Right cardiac atrium (tissue), 5 donors: ENCODE data around the gene NFE2L2. TPM values are rescaled to one million over a fixed set of nuclear protein-coding genes. Genes with fewer than 3 reads are reported as not detected.

ENCODE experiments used
- ATAC-seq, 2 donors: fragments of 200-7000 bp; cut with Tn5 transposase; one replicate each; pipeline versions ENCODE4 v1.8.0 to v1.9.1; 2020; ENCODE audit warnings: moderate library complexity in 2 of 2, mild to moderate bottlenecking in 1 of 2
- DNase-seq, 3 donors: peaks; one replicate each; pipeline ENCODE4 v3.0.0-alpha.2; 2020
- H3K27ac ChIP-seq: one replicate; pipeline ENCODE4 v1.5.1; 2013; ENCODE audit warnings: mild to moderate bottlenecking, low read length, control low read depth, moderate library complexity
- H3K27me3 ChIP-seq: one replicate; pipeline ENCODE4 v1.6.1; 2013; ENCODE audit not compliant: control insufficient read depth, insufficient read depth
- H3K4me1 ChIP-seq: one replicate; pipeline ENCODE4 v1.6.1; 2013; ENCODE audit warnings: low read length; ENCODE audit not compliant: control insufficient read depth, insufficient read depth
- H3K4me3 ChIP-seq: one replicate; pipeline ENCODE4 v1.5.1; 2013; ENCODE audit warnings: low read length, control low read depth
- H3K9me3 ChIP-seq: one replicate; pipeline ENCODE4 v1.6.1; 2013; ENCODE audit warnings: low read length; ENCODE audit not compliant: control insufficient read depth
- WGBS: extraction: QIAGEN DNeasy Blood & Tissue Kit; methylation state at CpG from one replicate; pipeline ENCODE4 v1.1.7; 2013; 5-methylcytosine and 5-hydroxymethylcytosine counted together
- intact Hi-C, 4 donors: fragments of 100-400 bp; cut with DNase I; formaldehyde crosslinking; loops; one replicate each; pipeline versions ENCODE4 v1.11.0 to v1.14.0; 2022 to 2023
- polyA plus RNA-seq: library from polyadenylated mRNA; stranded (reverse); fragments of 200-250 nt; gene quantifications from one replicate; pipeline ENCODE4 v1.2.3, GENCODE V29; 2013
- total RNA-seq, 4 donors: library from RNA; stranded (reverse); fragmentation: NEBNext Ultra II Directional; extraction: Animal tissue kit (Norgen Biotek cat#: 25700); gene quantifications; one replicate each; pipeline ENCODE4 v1.2.1, GENCODE V29; 2021
- donor health status: healthy with polysubstance abuse.
- donor health status: DM: no; HTN: yes; CAD: no.
- donor health status: DM: no; HTN: no; CAD: no.
- donor health status: DM: no; HTN: yes; CAD: no; lungs with severe emphysema.
- donor health status: DM: yes; HTN: yes; CAD: no.

NFE2L2 gene
- total and polyA plus RNA-seq, 5 donors = 55.8 to 95.7 (median 75.9) TPM

- peak overlapping the region; percentile 67 for H3K27ac ChIP-seq
- 30% methylated on average over 4 of the region's 4 CpGs for WGBS
- H3K4me1 ChIP-seq = no peaks in the 10 kb centered on the region
- intact Hi-C loops = loop anchor here in 3 of 4 donors (10.0 kb wide), 3 partner anchors 69 to 129 kb away; partner anchors contain the start of gene AGPS (in 1 of the 3)
- H3K4me3 ChIP-seq = no peak overlapping the region
- DNase-seq (no peak), ATAC-seq (no peak)
- no peaks in the 10 kb centered on the region for H3K9me3 ChIP-seq
- no peaks in the 10 kb centered on the region for H3K27me3 ChIP-seq
Measured at GRCh38 chr2:177265824-177266817, 1.6 kb upstream of the NFE2L2 start.

DNA sequence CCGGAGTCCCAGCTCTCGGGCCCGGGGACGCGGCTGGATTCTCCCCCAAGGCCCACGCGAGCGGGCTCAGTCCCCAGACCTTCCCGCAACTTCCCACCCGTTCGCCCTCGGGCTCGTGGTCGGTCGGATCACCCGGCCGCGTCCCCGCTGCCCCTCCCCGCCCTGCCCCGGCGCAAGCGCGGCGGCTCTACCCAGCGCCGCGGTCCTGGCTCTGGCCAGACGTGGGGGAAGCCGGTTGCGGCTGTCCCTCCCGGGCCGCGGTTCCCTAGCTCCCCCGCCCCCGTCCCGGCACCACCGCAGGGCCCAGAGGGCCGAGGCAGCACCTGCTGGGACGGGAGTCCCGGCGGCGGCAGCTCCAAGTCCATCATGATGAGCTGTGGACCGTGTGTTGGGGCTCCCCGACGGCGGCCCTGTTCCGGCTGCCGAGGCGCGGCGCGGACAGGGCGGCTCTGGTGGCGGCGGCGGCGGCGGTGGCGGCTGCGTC, 276 bp downstream of the NFE2L2 start:
- Histone ChIP-seq H3K27me3 (no peaks in the 10 kb centered on the region), H3K9me3 (no peaks in the 10 kb centered on the region), H3K4me3 (peak overlapping the region; percentile 90), H3K27ac (peak overlapping the region; percentile 100), H3K4me1 (no peaks in the 10 kb centered on the region)
- intact Hi-C loops = loop anchor here (5.0 to 10.0 kb wide), 6 partner anchors 52 to 131 kb away; partner anchors contain the start of genes HNRNPA3 (in 2 of the 4) and AGPS (in 1 of the 4)
- under 1% methylated on average over 61 of the region's 61 CpGs for WGBS
- ATAC-seq (peak; percentile 12 to 20), DNase-seq (no peak)

DNA sequence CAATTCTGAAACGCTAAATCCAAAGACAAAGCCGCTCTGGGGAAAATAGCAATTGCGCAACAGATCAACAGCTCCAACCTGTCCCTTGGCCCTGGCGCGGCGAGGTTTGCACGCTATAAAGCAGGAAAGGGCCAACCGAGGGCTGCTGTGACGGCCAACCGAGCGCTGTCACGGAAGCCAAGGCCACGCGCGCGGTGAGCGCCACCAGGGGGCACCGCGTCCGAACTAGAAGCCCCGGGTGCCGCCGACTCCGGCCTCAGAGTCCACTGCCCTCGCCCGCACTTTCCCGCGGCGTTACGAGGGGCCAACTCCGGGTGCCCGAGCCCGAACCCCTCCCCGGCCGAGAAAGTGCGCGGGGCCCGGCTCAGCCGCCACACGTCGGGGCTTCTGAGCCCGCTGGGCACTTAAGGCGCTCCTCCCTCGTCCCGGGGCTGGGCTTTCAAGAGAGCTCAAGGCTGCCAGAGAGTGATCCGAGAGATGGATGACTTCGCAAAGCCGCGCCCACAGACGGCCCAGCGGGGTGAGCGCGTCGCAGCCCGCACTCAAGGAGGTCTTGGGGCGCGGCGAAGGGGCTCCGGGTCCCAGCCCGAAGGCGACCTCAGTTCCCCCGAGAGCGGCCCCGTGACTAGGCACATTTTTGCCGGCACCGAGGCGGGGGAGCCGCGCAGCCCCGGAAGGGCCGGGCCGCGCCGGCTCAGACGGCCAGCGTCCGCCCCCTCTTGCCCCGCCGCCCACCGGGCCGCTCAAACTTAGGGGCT, 897 bp downstream of the NFE2L2 start:
- WGBS = under 1% methylated on average over 81 of the region's 81 CpGs

DNA sequence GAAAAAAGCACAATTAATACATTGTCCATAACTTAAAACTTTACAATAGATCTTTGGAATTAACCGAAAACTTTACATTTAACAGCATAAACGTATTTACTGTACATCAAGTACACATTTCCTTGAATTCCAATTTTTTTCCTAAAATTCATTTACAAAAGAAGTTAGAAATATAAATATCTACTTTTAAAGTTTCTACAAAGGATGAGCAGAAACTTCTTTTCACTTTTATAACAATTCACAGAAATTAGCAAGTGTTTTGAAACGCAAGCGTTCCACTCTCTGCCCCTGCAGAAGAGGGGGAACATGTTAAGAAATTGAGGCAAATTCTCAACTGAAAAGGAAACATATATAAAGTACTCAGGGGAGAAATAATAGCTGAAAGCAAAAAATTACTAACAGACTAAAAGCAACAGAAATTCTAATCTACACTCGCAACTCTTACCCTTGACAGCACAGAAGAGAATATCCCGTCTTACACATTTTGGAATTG, 1.5 kb downstream of the NFE2L2 start:
- no peaks in the 10 kb centered on the region for H3K4me1 ChIP-seq
- under 1% methylated on average over 6 of the region's 6 CpGs for WGBS
- intact Hi-C loops = loop anchor here (5.0 to 10.0 kb wide), 6 partner anchors 51 to 132 kb away; partner anchors contain the start of genes HNRNPA3 (in 2 of the 4) and AGPS (in 1 of the 4)

More for the DNA sequence above, 897 bp downstream of the NFE2L2 start:
- Histone ChIP-seq H3K27me3 (no peaks in the 10 kb centered on the region), H3K27ac (peak overlapping the region; percentile 100), H3K4me3 (peak overlapping the region; percentile 90), H3K9me3 (no peaks in the 10 kb centered on the region), H3K4me1 (no peaks in the 10 kb centered on the region)
- DNase-seq (peak; percentile 98 to 100 (median 99)), ATAC-seq (peak; percentile 83 to 85)
- intact Hi-C loops = loop anchor here (5.0 to 10.0 kb wide), 6 partner anchors 51 to 131 kb away; partner anchors contain the start of genes HNRNPA3 (in 2 of the 4) and AGPS (in 1 of the 4)

GRCh38 chr2:177262092-177262491, 2.4 kb downstream of the NFE2L2 start:
- 3% methylated on average over 2 of the region's 2 CpGs for WGBS
- ATAC-seq = no peak
- H3K4me1 ChIP-seq = peaks cover 5% of the 10 kb centered on the region

More for the DNA sequence above, 1.5 kb downstream of the NFE2L2 start:
- Histone ChIP-seq H3K4me3 (peak overlapping the region; percentile 90), H3K9me3 (no peaks in the 10 kb centered on the region), H3K27me3 (no peaks in the 10 kb centered on the region), H3K27ac (no peak overlapping the region)
- ATAC-seq (no peak), DNase-seq (no peak)

DNA sequence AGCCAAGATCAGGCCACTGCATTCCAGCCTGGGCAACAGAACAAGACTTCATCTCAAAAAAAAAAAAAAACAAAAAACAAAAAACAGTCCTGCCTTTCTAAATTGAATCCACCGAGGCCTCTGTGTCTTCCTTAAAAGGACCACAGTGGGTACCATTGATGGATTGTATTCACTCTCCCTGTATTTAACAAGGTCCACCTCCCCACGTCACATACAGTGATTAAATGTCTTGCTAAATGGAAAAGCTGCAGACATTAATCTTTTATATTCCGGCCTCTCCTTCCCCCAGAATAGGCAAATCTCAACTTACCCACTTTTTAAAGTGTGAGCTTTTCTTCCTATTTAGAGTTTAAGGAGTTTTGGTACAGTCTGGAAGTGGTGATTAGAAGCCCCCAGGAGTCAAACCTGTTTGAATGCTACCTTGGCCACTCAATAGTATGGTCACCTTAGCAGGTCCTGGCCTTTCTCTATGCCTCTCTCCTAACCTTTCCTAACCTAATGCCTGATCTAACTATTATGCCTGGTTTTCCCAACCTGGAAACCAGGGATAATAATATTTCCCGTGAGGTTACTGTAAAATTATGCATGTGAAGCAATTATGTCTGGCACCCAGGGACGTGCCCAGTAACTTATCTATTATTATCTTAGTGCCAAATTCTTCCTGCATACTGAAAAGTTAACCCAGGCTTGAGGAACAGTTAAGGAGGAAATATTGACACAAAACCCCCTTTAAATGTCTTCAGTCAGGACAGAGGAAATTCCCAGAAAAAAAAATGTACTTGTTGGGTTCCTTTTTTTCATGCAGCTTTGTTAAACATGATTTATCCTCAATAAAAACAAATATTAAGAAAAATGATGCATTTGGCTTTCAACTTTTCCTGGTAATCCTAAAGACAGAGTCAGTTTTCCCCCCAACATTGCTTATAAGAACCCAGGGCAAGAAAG, 3.1 kb downstream of the NFE2L2 start:
- Histone ChIP-seq H3K27ac (peak overlapping the region; percentile 72), H3K4me3 (peak overlapping the region; percentile 90), H3K27me3 (no peaks in the 10 kb centered on the region), H3K9me3 (no peaks in the 10 kb centered on the region), H3K4me1 (peaks cover 8% of the 10 kb centered on the region)
- intact Hi-C loops = loop anchor here (5.0 to 10.0 kb wide), 6 partner anchors 49 to 133 kb away; partner anchors contain the start of genes HNRNPA3 (in 2 of the 4) and AGPS (in 1 of the 4)
- WGBS = 8% methylated on average over 5 of the region's 5 CpGs
- ATAC-seq = no peak
- DNase-seq = no peak

More at GRCh38 chr2:177262092-177262491, 2.4 kb downstream of the NFE2L2 start:
- no peak overlapping the region for H3K27ac ChIP-seq
- H3K4me3 ChIP-seq = peak overlapping the region; percentile 90
- H3K9me3 ChIP-seq = no peaks in the 10 kb centered on the region
- intact Hi-C loops = loop anchor here (5.0 to 10.0 kb wide), 6 partner anchors 50 to 133 kb away; partner anchors contain the start of genes HNRNPA3 (in 2 of the 4) and AGPS (in 1 of the 4)
- DNase-seq = no peak
- H3K27me3 ChIP-seq = no peaks in the 10 kb centered on the region

DNA sequence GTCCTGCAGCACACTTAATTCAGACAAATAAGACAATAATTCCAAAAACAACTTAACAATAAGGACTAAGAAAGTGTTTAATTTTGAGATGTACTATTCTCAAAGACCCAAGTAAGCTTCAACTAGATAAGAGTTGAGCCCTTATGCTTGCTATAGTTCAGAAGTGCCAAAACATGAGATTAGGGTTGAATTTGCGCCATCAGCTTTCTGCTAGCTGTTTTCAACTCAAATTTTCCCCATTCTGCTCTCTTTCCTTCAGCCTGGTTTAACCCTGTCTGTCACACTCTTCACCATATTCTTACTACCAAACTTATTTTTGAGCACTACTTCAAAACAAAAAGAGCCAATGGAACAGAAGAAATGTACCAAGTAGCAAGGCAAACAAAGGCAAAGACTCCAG, 4.1 kb downstream of the NFE2L2 start:
- Histone ChIP-seq H3K4me3 (peak overlapping the region; percentile 90), H3K9me3 (no peaks in the 10 kb centered on the region), H3K4me1 (peaks cover 12% of the 10 kb centered on the region), H3K27me3 (no peaks in the 10 kb centered on the region), H3K27ac (no peak overlapping the region)
- 35% methylated on average over 1 of the region's 1 CpG for WGBS
- no peak for DNase-seq
- no peak for ATAC-seq
- intact Hi-C loops = loop anchor here (5.0 to 10.0 kb wide), 6 partner anchors 48 to 134 kb away; partner anchors contain the start of genes HNRNPA3 (in 2 of the 4) and AGPS (in 1 of the 4)

- H3K4me3 ChIP-seq = no peak overlapping the region
- DNase-seq = no peak
- WGBS = over 99% methylated on average over 2 of the region's 2 CpGs
- H3K9me3 ChIP-seq = no peaks in the 10 kb centered on the region
- peaks cover 25% of the 10 kb centered on the region for H3K4me1 ChIP-seq
- no peak for ATAC-seq
- no peak overlapping the region for H3K27ac ChIP-seq
- no peaks in the 10 kb centered on the region for H3K27me3 ChIP-seq
- intact Hi-C loops = loop anchor here in 1 of 4 donors (10.0 kb wide), 1 partner anchor 83 kb away; no protein-coding TSS in a partner anchor
Measured at GRCh38 chr2:177258059-177258458, 6.5 kb downstream of the NFE2L2 start.

GRCh38 chr2:177257471-177257870, 7.1 kb downstream of the NFE2L2 start:
- ATAC-seq (no peak), DNase-seq (peak in 1 of 3 donors; percentile 45)
- Histone ChIP-seq H3K4me1 (peaks cover 31% of the 10 kb centered on the region), H3K27ac (peak overlapping the region; percentile 50), H3K27me3 (no peaks in the 10 kb centered on the region), H3K9me3 (no peaks in the 10 kb centered on the region), H3K4me3 (no peak overlapping the region)
- intact Hi-C loops = loop anchor here in 1 of 4 donors (10.0 kb wide), 1 partner anchor 83 kb away; no protein-coding TSS in a partner anchor
- 78% methylated on average over 5 of the region's 5 CpGs for WGBS
